ENCODE measurements around the gene VPS37C. TPM values are rescaled to one million over a fixed set of nuclear protein-coding genes. Genes with fewer than 3 reads are reported as not detected.
"Not testable (repeated sequence)": the region's sequence is repeated elsewhere in the genome, so short reads cannot be mapped to it uniquely, and the experiment has no call there.

Gene VPS37C
- total RNA-seq, 4 donors from 2014 or later: 19.6 to 27.6 (median 26.7) TPM

- intact Hi-C loops (cut with DNase I; ENCODE audit: low total_unique reads): no loop called here
- no peak overlapping the region for H3K4me3 ChIP-seq (ENCODE audit: low read depth, poor library complexity, severe bottlenecking)
- TF ChIP-seq, protein P1, sequence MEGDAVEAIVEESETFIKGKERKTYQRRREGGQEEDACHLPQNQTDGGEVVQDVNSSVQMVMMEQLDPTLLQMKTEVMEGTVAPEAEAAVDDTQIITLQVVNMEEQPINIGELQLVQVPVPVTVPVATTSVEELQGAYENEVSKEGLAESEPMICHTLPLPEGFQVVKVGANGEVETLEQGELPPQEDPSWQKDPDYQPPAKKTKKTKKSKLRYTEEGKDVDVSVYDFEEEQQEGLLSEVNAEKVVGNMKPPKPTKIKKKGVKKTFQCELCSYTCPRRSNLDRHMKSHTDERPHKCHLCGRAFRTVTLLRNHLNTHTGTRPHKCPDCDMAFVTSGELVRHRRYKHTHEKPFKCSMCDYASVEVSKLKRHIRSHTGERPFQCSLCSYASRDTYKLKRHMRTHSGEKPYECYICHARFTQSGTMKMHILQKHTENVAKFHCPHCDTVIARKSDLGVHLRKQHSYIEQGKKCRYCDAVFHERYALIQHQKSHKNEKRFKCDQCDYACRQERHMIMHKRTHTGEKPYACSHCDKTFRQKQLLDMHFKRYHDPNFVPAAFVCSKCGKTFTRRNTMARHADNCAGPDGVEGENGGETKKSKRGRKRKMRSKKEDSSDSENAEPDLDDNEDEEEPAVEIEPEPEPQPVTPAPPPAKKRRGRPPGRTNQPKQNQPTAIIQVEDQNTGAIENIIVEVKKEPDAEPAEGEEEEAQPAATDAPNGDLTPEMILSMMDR (IDR thresholded peaks at IDR 0.05): no peak
- TF ChIP-seq POLR2A (IDR thresholded peaks at IDR 0.05): no peak
- WGBS, 2 donors: 90 to 93% methylated on average over 3 of the region's 3 CpGs
- DNase-seq (ENCODE audit: low spot score in 2 of 2): no peak
Observed at GRCh38 chr11:61172888-61173287, 11.7 kb upstream of the VPS37C start.

- H3K4me3 ChIP-seq (ENCODE audit: low read depth, poor library complexity, severe bottlenecking): no peak overlapping the region
- WGBS, 2 donors: 66 to 69% methylated on average over 5 of the region's 5 CpGs
- peak in 1 of 2 donors; percentile 65 for DNase-seq (ENCODE audit: low spot score in 2 of 2)
- intact Hi-C loops (cut with DNase I; ENCODE audit: low total_unique reads): no loop called here
- no peak for TF ChIP-seq POLR2A (IDR thresholded peaks at IDR 0.05)
- TF ChIP-seq, protein P1 (IDR thresholded peaks at IDR 0.05): no peak
Observed at GRCh38 chr11:61172356-61172755, 11.1 kb upstream of the VPS37C start.

DNA sequence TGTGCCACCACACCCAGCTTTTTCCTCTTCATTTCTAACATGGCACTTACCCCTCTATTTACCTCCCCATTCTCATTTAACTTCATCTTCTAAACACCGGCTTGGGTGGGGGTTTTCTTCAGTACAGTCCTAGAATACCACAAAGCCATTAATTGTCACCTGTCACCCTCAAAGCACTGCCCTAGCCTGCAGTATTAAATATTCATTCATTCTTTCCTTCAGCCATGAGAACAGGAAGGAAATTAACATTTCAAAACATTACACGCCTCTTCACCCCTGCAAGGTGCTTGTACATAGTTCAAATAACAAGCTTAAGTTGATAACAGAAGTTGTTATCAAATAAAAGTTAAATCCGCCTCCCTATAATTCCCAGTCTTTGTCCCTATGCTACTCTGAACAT, 10.7 kb upstream of the VPS37C start:
- H3K4me3 ChIP-seq (ENCODE audit: low read depth, poor library complexity, severe bottlenecking): no peak overlapping the region
- intact Hi-C loops (cut with DNase I; ENCODE audit: low total_unique reads): no loop called here
- DNase-seq (ENCODE audit: low spot score in 2 of 2): no peak
- 73 to 76% methylated on average over 3 of the region's 3 CpGs for WGBS, 2 donors
- no peak for TF ChIP-seq POLR2A (IDR thresholded peaks at IDR 0.05)
- TF ChIP-seq, protein P1 (IDR thresholded peaks at IDR 0.05): no peak

GRCh38 chr11:61170566-61170965, 9.3 kb upstream of the VPS37C start:
- intact Hi-C loops (cut with DNase I; ENCODE audit: low total_unique reads): no loop called here
- DNase-seq (ENCODE audit: low spot score in 2 of 2): peak in 1 of 2 donors; percentile 59
- TF ChIP-seq, protein P1 (IDR thresholded peaks at IDR 0.05): no peak
- no peak for TF ChIP-seq POLR2A (IDR thresholded peaks at IDR 0.05)
- H3K4me3 ChIP-seq (ENCODE audit: low read depth, poor library complexity, severe bottlenecking): no peak overlapping the region
- WGBS, 2 donors: 81 to 90% methylated on average over 9 of the region's 9 CpGs

GRCh38 chr11:61168800-61169199, 7.6 kb upstream of the VPS37C start:
- WGBS, 2 donors: 75 to 91% methylated on average over 1 of the region's 1 CpG
- DNase-seq (ENCODE audit: low spot score in 2 of 2): no peak
- TF ChIP-seq, protein P1 (IDR thresholded peaks at IDR 0.05): no peak
- TF ChIP-seq POLR2A (IDR thresholded peaks at IDR 0.05): no peak
- no peak overlapping the region for H3K4me3 ChIP-seq (ENCODE audit: low read depth, poor library complexity, severe bottlenecking)
- intact Hi-C loops (cut with DNase I; ENCODE audit: low total_unique reads): no loop called here

DNA sequence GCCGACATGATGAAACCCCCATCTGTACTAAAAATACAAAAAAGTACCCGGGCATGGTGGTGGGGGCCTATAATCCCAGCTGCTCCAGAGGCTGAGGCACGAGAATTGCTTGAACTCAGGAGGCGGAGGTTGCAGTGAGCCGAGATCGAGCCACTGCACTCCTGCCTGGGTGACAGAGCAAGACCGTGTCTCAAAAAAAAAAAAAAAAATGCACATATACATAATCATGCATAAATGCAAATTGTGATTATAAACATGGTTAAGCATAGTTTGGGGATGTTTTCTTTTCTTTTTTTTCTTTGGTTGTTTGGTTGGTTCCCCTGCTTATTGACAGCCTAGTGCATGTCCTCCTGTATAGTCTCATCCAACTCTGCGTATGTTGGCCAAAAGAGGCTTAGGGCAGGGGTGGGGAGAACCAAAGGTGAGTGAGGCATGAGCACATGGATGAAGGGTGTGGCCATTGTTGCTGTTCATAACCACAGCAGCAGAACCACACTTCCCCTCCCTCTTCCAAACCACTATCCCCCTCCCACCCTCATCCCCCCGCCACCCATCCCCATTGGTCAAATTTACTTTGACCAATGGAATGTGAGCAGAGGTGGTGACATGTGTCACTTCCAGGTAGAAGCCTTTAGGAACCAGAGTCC, 6.9 kb upstream of the VPS37C start:
- TF ChIP-seq, protein P1 (IDR thresholded peaks at IDR 0.05): no peak
- TF ChIP-seq POLR2A (IDR thresholded peaks at IDR 0.05): no peak
- DNase-seq (ENCODE audit: low spot score in 2 of 2): peak in 1 of 2 donors; percentile 36
- WGBS, 2 donors: 86 to 91% methylated on average over 9 of the region's 9 CpGs
- H3K4me3 ChIP-seq (ENCODE audit: low read depth, poor library complexity, severe bottlenecking): no peak overlapping the region
- intact Hi-C loops (cut with DNase I; ENCODE audit: low total_unique reads): no loop called here

DNA sequence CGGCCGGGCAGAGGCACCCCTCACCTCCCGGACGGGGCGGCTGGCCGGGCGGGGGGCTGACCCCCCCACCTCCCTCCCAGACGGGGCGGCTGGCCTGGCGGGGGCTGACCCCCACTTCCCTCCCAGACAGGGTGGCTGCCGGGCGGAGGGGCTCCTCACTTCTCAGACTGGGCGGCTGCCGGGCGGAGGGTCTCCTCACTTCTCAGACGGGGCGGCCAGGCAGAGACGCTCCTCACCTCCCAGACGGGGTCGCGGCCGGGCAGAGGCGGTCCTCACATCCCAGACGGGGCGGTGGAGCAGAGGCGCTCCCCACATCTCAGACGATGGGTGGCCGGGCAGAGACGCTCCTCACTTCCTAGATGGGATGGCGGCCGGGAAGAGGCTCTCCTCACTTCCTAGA, 5.1 kb upstream of the VPS37C start:
- intact Hi-C loops (cut with DNase I; ENCODE audit: low total_unique reads); H3K4me3 ChIP-seq (ENCODE audit: low read depth, poor library complexity, severe bottlenecking): not testable (repeated sequence)
- WGBS, 2 donors: 93 to 95% methylated on average over 20 to 21 of the region's 31 CpGs
- DNase-seq (ENCODE audit: low spot score in 2 of 2): peak in 1 of 2 donors; percentile 68

DNA sequence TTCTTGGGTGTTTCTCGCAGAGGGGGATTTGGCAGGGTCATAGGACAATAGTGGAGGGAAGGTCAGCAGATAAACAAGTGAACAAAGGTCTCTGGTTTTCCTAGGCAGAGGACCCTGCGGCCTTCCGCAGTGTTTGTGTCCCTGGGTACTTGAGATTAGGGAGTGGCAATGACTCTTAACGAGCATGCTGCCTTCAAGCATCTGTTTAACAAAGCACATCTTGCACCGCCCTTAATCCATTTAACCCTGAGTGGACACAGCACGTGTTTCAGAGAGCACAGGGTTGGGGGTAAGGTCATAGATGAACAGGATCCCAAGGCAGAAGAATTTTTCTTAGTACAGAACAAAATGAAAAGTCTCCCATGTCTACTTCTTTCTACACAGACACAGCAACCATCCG, 4.6 kb upstream of the VPS37C start:
- 48 to 62% methylated on average over 3 of the region's 7 CpGs for WGBS, 2 donors
- H3K4me3 ChIP-seq (ENCODE audit: low read depth, poor library complexity, severe bottlenecking); intact Hi-C loops (cut with DNase I; ENCODE audit: low total_unique reads); DNase-seq (ENCODE audit: low spot score in 2 of 2): not testable (repeated sequence)
